Measurements from ENCODE around the gene SV2C.
A peak's percentile ranks its signal among the peaks of the same experiment; 100 is the strongest.
"Not testable (repeated sequence)": the region's sequence is repeated elsewhere in the genome, so short reads cannot be mapped to it uniquely, and the experiment has no call there.

The SV2C gene

GRCh38 chr5:76326577-76327302 is 243.6 kb downstream of the SV2C start:
- no peak for DNase-seq (ENCODE audit: extremely low spot score, insufficient read length, low read depth)
- FAIRE-seq, result no peak

DNA sequence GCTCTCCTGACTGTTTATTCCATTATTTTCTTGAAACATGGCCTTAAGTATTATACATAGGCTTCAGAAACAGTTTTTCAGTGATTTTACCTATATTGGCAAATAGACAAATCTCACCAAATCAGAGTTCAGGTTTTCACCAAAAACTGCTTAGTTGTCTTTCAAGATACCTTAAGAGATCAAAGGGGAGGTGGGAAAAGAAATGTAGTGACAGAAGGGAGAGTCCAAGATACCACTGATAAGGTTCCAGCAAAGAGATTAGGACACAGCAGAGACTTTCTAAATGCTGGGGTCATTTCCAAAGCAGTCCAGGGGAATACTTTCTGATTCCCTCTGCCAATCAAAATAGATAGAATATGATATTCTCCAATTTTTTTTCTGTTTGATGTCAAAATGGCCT is 246.2 kb downstream of the SV2C start:
- no peak for DNase-seq (ENCODE audit: extremely low spot score, insufficient read length, low read depth)
- no peak for FAIRE-seq

GRCh38 chr5:76331126-76331525 is 247.9 kb downstream of the SV2C start:
- FAIRE-seq (no peak), DNase-seq (ENCODE audit: extremely low spot score, insufficient read length, low read depth) (no peak)

- DNase-seq (ENCODE audit: extremely low spot score, insufficient read length, low read depth) (no peak), FAIRE-seq (peak; percentile 18)
Observed at GRCh38 chr5:76332102-76332501, 248.9 kb downstream of the SV2C start.

- DNase-seq (ENCODE audit: extremely low spot score, insufficient read length, low read depth), result no peak
- no peak for FAIRE-seq
Observed at GRCh38 chr5:76332611-76333205, 249.5 kb downstream of the SV2C start.

DNA sequence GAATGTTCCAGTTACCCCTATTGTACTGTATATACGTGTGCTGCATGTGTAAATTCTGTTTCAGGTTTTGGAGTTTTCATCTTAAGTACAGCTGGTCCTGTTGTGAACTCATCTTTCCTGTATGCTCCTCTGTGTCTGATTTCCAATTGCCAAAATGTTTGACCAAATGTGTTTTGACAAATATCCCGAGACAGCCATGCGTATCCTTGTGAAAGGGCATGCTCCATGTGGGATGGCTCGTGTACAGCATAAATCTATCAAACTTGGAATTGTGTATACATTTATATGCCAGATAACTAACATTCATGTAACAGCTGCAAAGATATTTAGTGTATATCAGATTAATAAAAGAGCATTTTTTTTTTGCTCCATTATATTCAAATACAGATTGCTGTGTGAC is 250.4 kb downstream of the SV2C start:
- FAIRE-seq, result no peak
- no peak for DNase-seq (ENCODE audit: extremely low spot score, insufficient read length, low read depth)

DNA sequence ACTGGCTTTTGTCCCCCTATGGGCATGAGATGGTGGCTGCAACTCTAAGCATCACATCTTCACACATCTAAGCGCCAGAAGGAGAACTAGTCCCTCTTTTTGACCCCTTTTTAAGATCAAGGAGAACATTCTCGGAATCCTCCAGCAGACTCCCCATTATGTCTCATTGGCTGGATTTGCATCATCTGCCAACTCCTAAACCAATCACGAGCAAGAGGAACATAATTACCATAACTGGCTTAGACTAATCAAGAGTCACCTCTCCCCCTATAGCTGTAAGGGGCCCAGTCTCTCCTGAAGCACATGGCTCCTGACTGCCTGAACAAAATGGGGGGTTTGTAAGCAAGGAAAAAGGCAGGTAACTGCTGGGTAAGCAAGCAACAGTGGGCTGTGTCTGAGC is 251.4 kb downstream of the SV2C start:
- DNase-seq (ENCODE audit: extremely low spot score, insufficient read length, low read depth) (no peak), FAIRE-seq (no peak)

GRCh38 chr5:76335451-76335850 is 252.3 kb downstream of the SV2C start:
- DNase-seq (ENCODE audit: extremely low spot score, insufficient read length, low read depth); FAIRE-seq: not testable (repeated sequence)

DNA sequence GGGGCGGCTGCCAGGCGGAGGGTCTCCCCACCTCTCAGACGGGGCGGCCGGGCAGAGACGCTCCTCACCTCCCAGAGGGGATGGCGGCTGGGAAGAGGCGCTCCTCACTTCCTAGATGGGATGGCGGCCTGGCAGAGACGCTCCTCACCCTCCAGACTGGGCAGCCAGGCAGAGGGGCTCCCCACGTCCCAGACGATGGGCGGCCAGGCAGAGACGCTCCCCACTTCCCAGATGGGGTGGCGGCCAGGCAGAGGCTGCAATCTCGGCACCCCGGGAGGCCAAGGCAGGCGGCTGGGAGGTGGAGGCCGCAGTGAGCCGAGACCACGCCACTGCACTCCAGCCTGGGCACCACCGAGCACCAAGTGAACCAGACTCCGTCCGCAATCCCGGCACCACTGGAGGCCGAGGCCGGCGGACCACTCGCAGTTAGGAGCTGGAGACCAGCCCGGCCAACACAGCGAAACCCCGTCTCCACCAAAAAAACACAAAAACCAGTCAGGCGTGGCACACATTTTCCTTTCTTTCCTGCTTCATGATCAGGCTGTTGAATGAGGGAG is 253.1 kb downstream of the SV2C start:
- not testable (repeated sequence) for DNase-seq (ENCODE audit: extremely low spot score, insufficient read length, low read depth); FAIRE-seq

- DNase-seq (ENCODE audit: extremely low spot score, insufficient read length, low read depth) (peak; percentile 17), FAIRE-seq (peak; percentile 68)
Observed at GRCh38 chr5:76337953-76338451, 254.8 kb downstream of the SV2C start.

DNA sequence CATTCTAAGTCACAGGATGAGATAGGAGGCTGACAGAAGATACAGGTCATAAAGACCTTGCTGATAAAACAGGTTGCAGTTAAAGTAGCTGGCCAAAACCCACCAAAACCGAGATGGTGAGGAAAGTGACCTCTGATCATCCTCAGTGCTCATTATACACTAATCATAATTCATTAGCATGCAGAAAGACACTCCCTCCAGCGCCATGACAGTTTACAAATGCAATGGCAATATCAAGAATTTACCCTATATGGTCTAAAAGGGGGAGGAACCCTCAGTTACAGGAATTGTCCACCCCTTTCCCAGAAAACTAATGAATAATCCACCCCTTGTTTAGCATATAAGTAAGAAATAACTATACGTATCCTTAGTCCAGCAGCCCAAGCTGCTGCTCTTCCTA is 256.7 kb downstream of the SV2C start:
- no peak for DNase-seq (ENCODE audit: extremely low spot score, insufficient read length, low read depth)
- FAIRE-seq, result no peak

DNA sequence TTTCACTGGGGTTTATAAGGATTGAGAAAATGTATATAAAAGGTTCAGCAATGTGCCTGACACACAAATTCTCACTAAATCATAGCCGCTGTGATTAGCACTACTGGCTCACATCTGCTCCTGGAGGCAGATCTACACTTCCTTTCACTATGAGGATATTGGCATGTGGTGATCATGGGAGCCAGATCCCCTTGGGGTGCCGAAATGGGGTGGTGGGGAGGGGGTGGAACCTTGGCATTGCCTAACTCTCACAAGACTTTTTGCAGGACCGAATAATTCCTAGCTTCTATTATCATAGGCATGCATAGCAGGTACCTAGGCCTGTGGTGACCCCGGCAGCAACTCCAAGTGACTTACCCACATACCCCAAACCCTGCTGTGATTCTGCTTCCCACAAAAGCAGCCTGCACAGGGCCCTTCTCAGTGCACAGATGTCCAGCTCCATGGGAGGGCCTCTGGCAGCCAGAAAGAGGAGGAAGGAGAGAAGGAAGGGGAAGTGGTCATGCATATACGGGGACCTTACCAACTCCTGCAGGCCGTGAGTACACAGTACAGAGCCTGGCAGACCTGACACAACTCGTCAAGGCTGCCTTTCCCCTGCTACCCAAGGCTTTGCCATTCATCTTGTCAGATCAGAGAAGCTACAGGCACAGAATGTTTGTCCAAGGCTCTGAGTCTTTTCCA is 258.6 kb downstream of the SV2C start:
- peak; percentile 38 for FAIRE-seq
- no peak for DNase-seq (ENCODE audit: extremely low spot score, insufficient read length, low read depth)

- DNase-seq (ENCODE audit: extremely low spot score, insufficient read length, low read depth) (no peak), FAIRE-seq (no peak)
Observed at GRCh38 chr5:76342474-76342873, 259.3 kb downstream of the SV2C start.

DNA sequence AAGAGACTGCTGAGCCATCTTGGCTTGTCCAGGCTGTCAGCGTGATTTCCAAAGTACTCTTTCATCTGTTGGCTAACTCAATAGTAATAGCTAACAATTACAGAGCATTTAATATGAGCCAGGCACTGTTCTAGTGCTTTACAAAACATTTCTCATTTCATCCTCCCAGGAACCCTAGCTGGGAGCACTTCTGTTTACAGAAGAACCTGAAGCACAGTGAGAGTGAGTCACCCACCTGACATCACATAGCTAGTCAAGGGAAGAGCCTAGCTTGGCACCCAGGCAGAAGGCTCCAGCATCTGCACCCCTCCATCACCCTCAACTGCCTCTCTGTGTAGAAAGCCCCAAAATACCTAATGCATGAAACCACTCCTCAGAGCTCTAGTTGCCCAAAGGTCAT is 262.4 kb downstream of the SV2C start:
- FAIRE-seq, result no peak
- DNase-seq (ENCODE audit: extremely low spot score, insufficient read length, low read depth), result no peak

DNA sequence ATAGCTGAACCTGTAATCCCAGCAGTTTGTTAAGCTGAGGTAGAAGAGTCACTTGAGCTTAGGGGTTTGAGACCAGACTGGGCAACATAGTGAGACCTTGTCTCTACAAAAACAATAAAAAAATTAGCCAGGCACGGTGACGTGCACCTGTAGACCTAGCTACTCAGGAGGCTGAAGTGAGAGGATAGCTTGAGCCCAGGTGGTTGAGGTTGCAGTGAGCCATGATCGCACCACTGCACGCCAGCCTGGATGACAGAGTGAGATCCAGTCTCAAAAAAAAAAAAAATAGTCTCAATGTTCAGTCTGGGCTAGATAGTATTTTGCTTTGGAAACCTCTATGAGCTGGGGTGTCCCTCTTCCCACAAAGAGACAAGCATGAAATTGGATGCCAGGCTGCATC is 268.0 kb downstream of the SV2C start:
- peak; percentile 48 for FAIRE-seq

DNA sequence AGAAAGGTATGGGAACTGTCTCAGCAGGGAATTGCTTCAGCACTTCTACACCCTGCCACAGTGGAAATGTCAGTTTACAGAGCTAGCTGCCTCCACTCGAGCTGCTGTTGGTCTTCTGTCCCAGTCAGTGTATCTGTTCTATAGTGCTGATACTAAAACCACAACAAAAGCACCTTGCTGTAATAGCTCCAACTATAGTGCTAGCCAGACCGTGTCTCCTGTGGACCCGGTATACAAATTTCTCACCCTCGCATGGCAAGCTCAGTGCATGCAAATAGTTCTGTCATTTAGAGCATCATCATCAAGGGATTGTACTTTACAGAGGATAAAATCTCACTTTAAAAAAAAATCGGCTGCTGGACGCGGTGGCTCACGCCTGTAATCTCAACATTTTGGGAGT is 268.4 kb downstream of the SV2C start:
- FAIRE-seq, result peak; percentile 87
- peak; percentile 49 for DNase-seq (ENCODE audit: extremely low spot score, insufficient read length, low read depth)

More for the DNA sequence above, 268.0 kb downstream of the SV2C start:
- DNase-seq (ENCODE audit: extremely low spot score, insufficient read length, low read depth), result no peak

GRCh38 chr5:76356887-76357286 is 273.7 kb downstream of the SV2C start:
- FAIRE-seq (no peak), DNase-seq (ENCODE audit: extremely low spot score, insufficient read length, low read depth) (no peak)

DNA sequence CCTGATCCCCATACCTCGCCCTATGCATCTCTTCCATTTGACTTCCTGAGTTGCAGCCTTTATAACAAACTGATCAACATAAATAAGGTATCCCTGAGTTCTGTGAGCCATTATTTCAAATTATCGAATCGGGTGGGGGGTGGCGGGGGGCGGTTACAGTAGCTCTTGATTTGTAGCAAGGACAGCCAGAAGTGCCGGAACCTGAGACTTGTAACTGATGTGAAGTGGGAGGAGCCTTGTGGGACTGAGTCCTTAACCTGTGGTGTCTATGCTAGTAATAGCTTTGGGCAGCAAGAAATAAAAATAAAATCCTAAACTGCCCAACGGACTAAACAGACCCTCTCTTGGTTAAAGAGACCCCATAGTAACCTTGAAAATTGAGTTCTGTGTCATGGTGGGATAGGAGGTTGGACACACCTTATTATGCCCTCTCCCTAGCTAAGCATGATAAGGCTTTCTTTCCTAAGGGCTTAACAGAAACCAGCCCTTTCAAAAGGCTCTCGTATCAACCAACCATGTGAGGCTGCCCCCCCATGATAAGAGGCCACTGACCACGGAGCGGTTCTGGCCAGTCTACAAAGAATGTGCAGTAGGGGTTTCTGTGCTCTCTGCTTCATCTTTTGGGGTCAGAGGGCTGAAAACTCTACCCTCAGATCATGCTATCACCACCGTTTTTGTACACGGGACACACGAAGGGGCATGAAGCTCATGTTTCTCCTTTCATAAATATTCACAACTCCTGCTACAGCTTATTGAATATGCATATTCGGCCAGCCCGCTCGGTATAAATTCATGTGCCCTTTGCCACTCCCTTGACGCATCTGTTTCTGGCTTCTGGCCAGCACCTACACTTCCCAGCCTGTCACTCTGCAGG is 280.4 kb downstream of the SV2C start:
- no peak for FAIRE-seq
- no peak for DNase-seq (ENCODE audit: extremely low spot score, insufficient read length, low read depth)

DNA sequence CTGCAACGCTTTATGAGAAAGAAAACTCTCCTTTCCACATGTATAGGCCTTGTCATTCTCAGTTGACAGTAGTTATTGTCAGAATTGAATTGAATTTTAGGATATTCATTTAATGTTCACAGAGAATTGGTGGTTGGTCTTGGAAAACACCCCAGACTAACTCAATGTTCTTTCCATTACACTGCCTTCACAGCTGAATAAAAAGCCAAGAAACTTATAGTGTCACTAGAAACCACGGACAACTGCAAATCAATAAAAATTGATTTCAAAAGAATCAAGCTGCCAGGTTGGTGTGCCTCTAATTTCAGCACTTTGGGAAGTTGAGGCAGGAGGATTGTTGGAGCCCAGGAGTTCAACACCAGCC is 281.0 kb downstream of the SV2C start:
- FAIRE-seq, result no peak

DNA sequence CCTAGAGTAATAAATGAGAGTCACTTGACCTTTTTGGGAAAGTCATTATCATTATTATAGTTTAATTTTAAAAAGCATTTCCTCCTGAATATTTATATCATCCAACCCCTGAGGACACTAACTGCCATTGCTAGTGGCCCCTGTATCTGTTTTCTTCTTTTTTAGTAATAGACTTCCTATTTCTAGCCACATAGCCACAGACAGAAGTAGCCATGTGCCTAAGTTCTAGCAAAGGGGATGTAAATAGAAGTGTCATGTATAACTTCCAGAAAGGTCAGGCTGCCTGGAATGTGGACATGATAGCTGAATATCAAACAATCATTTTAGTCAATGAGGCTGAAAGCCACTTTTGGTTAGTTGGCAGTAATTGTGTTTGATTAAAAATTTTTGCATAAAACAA is 282.4 kb downstream of the SV2C start:
- DNase-seq (ENCODE audit: extremely low spot score, insufficient read length, low read depth), result no peak
- FAIRE-seq, result no peak

More for the DNA sequence above, 281.0 kb downstream of the SV2C start:
- DNase-seq (ENCODE audit: extremely low spot score, insufficient read length, low read depth), result no peak

All from GM18507 (cell line).